ENCODE results near the gene UBE2D4. TPM values are rescaled to one million over a fixed set of nuclear protein-coding genes. Genes with fewer than 3 reads are reported as not detected.

Gene UBE2D4
- total RNA-seq, 1 donor from 2014 or later: 17.3 TPM

DNA sequence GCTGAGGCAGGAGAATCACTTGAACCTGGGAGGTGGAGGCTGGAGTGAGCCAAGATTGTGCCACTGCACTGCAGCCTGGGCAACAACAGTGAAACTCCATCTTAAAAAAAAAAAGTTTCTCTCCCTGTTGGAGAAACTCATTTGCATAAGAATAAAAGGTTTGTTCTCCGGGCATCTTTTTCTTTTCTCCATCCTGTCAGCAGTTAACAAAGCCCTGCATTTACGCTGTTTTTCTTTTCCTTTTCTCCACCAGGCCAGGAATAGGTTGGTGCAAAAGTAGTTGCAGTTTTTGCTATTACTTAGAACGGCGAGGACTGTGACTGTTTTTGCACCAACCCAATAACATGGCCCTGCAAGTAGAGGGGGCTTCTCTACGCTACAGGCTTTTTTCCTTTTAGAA is 10.3 kb upstream of the UBE2D4 start:
- Mint-ChIP-seq H3K4me3 (ENCODE audit: low read depth) (no peak overlapping the region), H3K36me3 (ENCODE audit: insufficient read depth) (peaks cover 10% of the 10 kb centered on the region), H3K27me3 (no peaks in the 10 kb centered on the region), H3K4me1 (ENCODE audit: low read depth) (no peaks in the 10 kb centered on the region), H3K27ac (no peak overlapping the region), H3K9me3 (ENCODE audit: low read depth) (no peaks in the 10 kb centered on the region)
- TF ChIP-seq CTCF (IDR thresholded peaks at IDR 0.05; ENCODE audit: unreplicated experiment): no peak
- no peak for DNase-seq (ENCODE audit: low spot score, unreplicated experiment)

GRCh38 chr7:43921423-43921822 is 4.8 kb upstream of the UBE2D4 start:
- peaks cover 5% of the 10 kb centered on the region for H3K36me3 Mint-ChIP-seq (ENCODE audit: insufficient read depth)
- no peak overlapping the region for H3K4me3 Mint-ChIP-seq (ENCODE audit: low read depth)
- no peak overlapping the region for H3K27ac Mint-ChIP-seq
- no peaks in the 10 kb centered on the region for H3K4me1 Mint-ChIP-seq (ENCODE audit: low read depth)
- TF ChIP-seq CTCF (IDR thresholded peaks at IDR 0.05; ENCODE audit: unreplicated experiment): no peak
- no peaks in the 10 kb centered on the region for H3K27me3 Mint-ChIP-seq
- no peaks in the 10 kb centered on the region for H3K9me3 Mint-ChIP-seq (ENCODE audit: low read depth)
- no peak for DNase-seq (ENCODE audit: low spot score, unreplicated experiment)

- Mint-ChIP-seq H3K9me3 (ENCODE audit: low read depth) (no peaks in the 10 kb centered on the region), H3K36me3 (ENCODE audit: insufficient read depth) (peaks cover 2% of the 10 kb centered on the region), H3K27me3 (no peaks in the 10 kb centered on the region), H3K4me3 (ENCODE audit: low read depth) (no peak overlapping the region), H3K27ac (no peak overlapping the region), H3K4me1 (ENCODE audit: low read depth) (peaks cover 3% of the 10 kb centered on the region)
- DNase-seq (ENCODE audit: low spot score, unreplicated experiment): no peak
- TF ChIP-seq CTCF (IDR thresholded peaks at IDR 0.05; ENCODE audit: unreplicated experiment): no peak
Observed at GRCh38 chr7:43922726-43923125, 3.5 kb upstream of the UBE2D4 start.

GRCh38 chr7:43926798-43927123 is 525 bp downstream of the UBE2D4 start:
- H3K4me3 Mint-ChIP-seq (ENCODE audit: low read depth): peak overlapping the region; percentile 78
- H3K36me3 Mint-ChIP-seq (ENCODE audit: insufficient read depth): peaks cover 4% of the 10 kb centered on the region
- peaks cover 3% of the 10 kb centered on the region for H3K4me1 Mint-ChIP-seq (ENCODE audit: low read depth)
- peak; percentile 13 for TF ChIP-seq CTCF (IDR thresholded peaks at IDR 0.05; ENCODE audit: unreplicated experiment)
- H3K27ac Mint-ChIP-seq: peak overlapping the region; percentile 82
- no peaks in the 10 kb centered on the region for H3K9me3 Mint-ChIP-seq (ENCODE audit: low read depth)
- no peaks in the 10 kb centered on the region for H3K27me3 Mint-ChIP-seq
- DNase-seq (ENCODE audit: low spot score, unreplicated experiment): no peak

- Mint-ChIP-seq H3K4me1 (ENCODE audit: low read depth) (peaks cover 3% of the 10 kb centered on the region), H3K4me3 (ENCODE audit: low read depth) (no peak overlapping the region), H3K27ac (no peak overlapping the region), H3K36me3 (ENCODE audit: insufficient read depth) (peaks cover 4% of the 10 kb centered on the region), H3K27me3 (no peaks in the 10 kb centered on the region), H3K9me3 (ENCODE audit: low read depth) (no peaks in the 10 kb centered on the region)
- no peak for DNase-seq (ENCODE audit: low spot score, unreplicated experiment)
- no peak for TF ChIP-seq CTCF (IDR thresholded peaks at IDR 0.05; ENCODE audit: unreplicated experiment)
Observed at GRCh38 chr7:43927810-43928209, 1.6 kb downstream of the UBE2D4 start.

Data from progenitor cell of endocrine pancreas (in vitro differentiated cells).